GM23338 (cell line): ENCODE results near the gene GRIN1.

ENCODE experiments used
- CREB1 ChIP-seq: fragments of 250-450 bp; sonication (Bioruptor Pico); IDR thresholded peaks from 2 replicates; pipeline ENCODE4 v1.5.0; 2020; ENCODE audit warnings: low read depth, mild to moderate bottlenecking, moderate library complexity
- CTCF ChIP-seq, 2 experiments: fragments of 200-600 bp in 1 of 2; sonication (generic) in 1 of 2; conservative IDR thresholded peaks; 2 replicates each; pipeline versions ENCODE4 v1.5.1 to v1.6.1; 2016 to 2017; ENCODE audit warnings: antibody characterized with exemption in 2 of 2, low read depth in 2 of 2, mild to moderate bottlenecking in 2 of 2, moderate library complexity in 1 of 2
- EZH2 ChIP-seq: fragments of 200-600 bp; sonication (generic); IDR thresholded peaks from one replicate; pipeline ENCODE4 v1.8.0; 2017; ENCODE audit warnings: antibody characterized with exemption, mild to moderate bottlenecking, low read depth; ENCODE audit not compliant: unreplicated experiment
- EZH2phosphoT487 ChIP-seq: fragments of 200-600 bp; sonication (generic); IDR thresholded peaks from one replicate; pipeline ENCODE4 v1.8.1; 2018; ENCODE audit warnings: antibody characterized with exemption; ENCODE audit not compliant: unreplicated experiment
- JUNB ChIP-seq: IDR thresholded peaks from one replicate; pipeline ENCODE4 v1.6.1; 2016; ENCODE audit warnings: antibody characterized with exemption; ENCODE audit not compliant: unreplicated experiment
- NANOG ChIP-seq: IDR thresholded peaks from 2 replicates; pipeline ENCODE4 v1.6.1; 2016; ENCODE audit warnings: antibody characterized with exemption, borderline replicate concordance
- POLR2AphosphoS5 ChIP-seq: IDR thresholded peaks from 2 replicates; pipeline ENCODE4 v1.6.1; 2016; ENCODE audit warnings: antibody characterized with exemption, low read depth
- STAT1 ChIP-seq: IDR thresholded peaks from one replicate; pipeline ENCODE4 v1.6.1; 2016; ENCODE audit warnings: antibody characterized with exemption; ENCODE audit not compliant: unreplicated experiment
- ZNF114 ChIP-seq: fragments of 250-450 bp; sonication (Bioruptor Pico); IDR thresholded peaks from 2 replicates; pipeline ENCODE4 v1.5.0; 2020; ENCODE audit warnings: mild to moderate bottlenecking, moderate library complexity
- TF ChIP-seq, protein P1 (sequence below): IDR thresholded peaks from one replicate; pipeline ENCODE4 v1.6.1; 2018; ENCODE audit warnings: antibody characterized with exemption; ENCODE audit not compliant: unreplicated experiment
- TF ChIP-seq, protein P2 (sequence below): IDR thresholded peaks from 2 replicates; pipeline ENCODE4 v1.6.1; 2016; ENCODE audit warnings: antibody characterized with exemption

DNA sequence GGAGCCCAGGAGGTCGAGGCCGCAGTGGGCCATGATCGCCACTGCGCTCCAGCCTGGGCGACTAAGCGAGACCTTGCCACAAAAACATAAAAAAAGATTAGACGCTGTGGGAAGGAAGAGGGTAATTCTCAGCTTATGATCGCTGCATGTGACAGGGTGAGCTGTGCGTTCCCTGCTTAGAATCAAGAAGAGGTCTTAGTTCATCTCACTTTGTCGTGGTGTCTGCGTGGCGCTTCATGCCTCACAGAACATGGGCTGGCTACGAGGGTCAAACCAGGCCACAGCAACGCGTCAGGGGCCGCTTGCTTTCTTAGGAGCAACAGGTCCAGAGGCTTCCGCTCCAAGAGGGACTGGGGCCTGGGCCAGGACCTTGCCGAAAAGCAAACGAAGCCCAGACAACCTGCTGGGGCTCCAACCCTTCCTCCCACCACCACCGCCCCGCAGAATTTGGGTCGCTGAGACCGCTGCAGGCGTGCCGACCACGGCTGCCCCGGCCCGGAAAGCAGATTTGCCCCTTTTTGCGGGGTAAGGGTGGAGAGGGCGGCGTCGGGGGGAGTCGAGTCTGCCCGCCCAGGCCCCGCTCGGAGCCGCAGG, 10.0 kb upstream of the GRIN1 start:
- TF ChIP-seq, protein P1, sequence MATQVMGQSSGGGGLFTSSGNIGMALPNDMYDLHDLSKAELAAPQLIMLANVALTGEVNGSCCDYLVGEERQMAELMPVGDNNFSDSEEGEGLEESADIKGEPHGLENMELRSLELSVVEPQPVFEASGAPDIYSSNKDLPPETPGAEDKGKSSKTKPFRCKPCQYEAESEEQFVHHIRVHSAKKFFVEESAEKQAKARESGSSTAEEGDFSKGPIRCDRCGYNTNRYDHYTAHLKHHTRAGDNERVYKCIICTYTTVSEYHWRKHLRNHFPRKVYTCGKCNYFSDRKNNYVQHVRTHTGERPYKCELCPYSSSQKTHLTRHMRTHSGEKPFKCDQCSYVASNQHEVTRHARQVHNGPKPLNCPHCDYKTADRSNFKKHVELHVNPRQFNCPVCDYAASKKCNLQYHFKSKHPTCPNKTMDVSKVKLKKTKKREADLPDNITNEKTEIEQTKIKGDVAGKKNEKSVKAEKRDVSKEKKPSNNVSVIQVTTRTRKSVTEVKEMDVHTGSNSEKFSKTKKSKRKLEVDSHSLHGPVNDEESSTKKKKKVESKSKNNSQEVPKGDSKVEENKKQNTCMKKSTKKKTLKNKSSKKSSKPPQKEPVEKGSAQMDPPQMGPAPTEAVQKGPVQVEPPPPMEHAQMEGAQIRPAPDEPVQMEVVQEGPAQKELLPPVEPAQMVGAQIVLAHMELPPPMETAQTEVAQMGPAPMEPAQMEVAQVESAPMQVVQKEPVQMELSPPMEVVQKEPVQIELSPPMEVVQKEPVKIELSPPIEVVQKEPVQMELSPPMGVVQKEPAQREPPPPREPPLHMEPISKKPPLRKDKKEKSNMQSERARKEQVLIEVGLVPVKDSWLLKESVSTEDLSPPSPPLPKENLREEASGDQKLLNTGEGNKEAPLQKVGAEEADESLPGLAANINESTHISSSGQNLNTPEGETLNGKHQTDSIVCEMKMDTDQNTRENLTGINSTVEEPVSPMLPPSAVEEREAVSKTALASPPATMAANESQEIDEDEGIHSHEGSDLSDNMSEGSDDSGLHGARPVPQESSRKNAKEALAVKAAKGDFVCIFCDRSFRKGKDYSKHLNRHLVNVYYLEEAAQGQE = no peak
- TF ChIP-seq CTCF (conservative IDR thresholded peaks at IDR 0.05; ENCODE audit: low read depth in 2 of 2) (no peak), POLR2AphosphoS5 (no peak), EZH2 (peak; percentile 39), CREB1 (CRISPR knock-in tag) (no peak), EZH2phosphoT487 (no peak), JUNB (no peak), ZNF114 (CRISPR knock-in tag) (no peak), STAT1 (no peak), NANOG (no peak)
- TF ChIP-seq, protein P2, sequence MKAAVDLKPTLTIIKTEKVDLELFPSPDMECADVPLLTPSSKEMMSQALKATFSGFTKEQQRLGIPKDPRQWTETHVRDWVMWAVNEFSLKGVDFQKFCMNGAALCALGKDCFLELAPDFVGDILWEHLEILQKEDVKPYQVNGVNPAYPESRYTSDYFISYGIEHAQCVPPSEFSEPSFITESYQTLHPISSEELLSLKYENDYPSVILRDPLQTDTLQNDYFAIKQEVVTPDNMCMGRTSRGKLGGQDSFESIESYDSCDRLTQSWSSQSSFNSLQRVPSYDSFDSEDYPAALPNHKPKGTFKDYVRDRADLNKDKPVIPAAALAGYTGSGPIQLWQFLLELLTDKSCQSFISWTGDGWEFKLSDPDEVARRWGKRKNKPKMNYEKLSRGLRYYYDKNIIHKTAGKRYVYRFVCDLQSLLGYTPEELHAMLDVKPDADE = no peak
